Measurements from ENCODE around the gene TREML1.
"Not testable (repeated sequence)": the region's sequence is repeated elsewhere in the genome, so short reads cannot be mapped to it uniquely, and the experiment has no call there.

The TREML1 gene

GRCh38 chr6:41153451-41153850 lies 696 bp downstream of the TREML1 start:
- no peak for FAIRE-seq
- DNase-seq (ENCODE audit: insufficient read length, low spot score) = no peak

GRCh38 chr6:41150671-41151070 lies 3.5 kb downstream of the TREML1 start:
- no peak for FAIRE-seq
- no peak for DNase-seq (ENCODE audit: insufficient read length, low spot score)

- FAIRE-seq (no peak), DNase-seq (ENCODE audit: insufficient read length, low spot score) (no peak)
These were observed 6.2 kb downstream of the TREML1 start for GRCh38 chr6:41147917-41148316.

DNA sequence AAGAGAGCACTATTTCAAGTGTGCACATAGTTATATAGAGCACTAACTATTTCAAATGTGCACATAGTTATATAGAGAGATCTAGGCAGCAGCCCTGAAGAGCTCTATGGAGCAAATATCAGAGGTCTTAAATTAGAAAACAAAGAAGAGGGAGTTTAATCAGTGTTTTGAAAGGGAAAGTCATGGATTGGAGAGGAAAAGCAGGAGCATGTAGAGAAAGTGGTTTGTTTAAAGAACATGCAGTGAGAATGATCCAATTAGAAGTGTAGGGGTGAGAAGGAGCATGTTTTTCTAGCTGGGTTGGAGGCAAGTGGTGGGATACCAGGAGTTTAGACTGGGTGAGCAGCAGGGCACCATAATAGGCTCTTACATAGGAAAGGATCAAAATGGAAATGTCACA lies 17.2 kb downstream of the TREML1 start:
- DNase-seq (ENCODE audit: insufficient read length, low spot score) = no peak
- no peak for FAIRE-seq

GRCh38 chr6:41135062-41135832 lies 18.9 kb downstream of the TREML1 start:
- no peak for DNase-seq (ENCODE audit: insufficient read length, low spot score)
- no peak for FAIRE-seq

GRCh38 chr6:41132254-41132653 lies 21.9 kb downstream of the TREML1 start:
- FAIRE-seq = no peak
- DNase-seq (ENCODE audit: insufficient read length, low spot score) = no peak

- FAIRE-seq = no peak
These were observed 28.9 kb downstream of the TREML1 start for GRCh38 chr6:41125282-41125681.

GRCh38 chr6:41122918-41123317 lies 31.2 kb downstream of the TREML1 start:
- DNase-seq (ENCODE audit: insufficient read length, low spot score) (no peak), FAIRE-seq (no peak)

More at GRCh38 chr6:41125282-41125681, 28.9 kb downstream of the TREML1 start:
- no peak for DNase-seq (ENCODE audit: insufficient read length, low spot score)

- no peak for FAIRE-seq
- DNase-seq (ENCODE audit: insufficient read length, low spot score) = no peak
These were observed 31.8 kb downstream of the TREML1 start for GRCh38 chr6:41122373-41122772.

- FAIRE-seq (no peak), DNase-seq (ENCODE audit: insufficient read length, low spot score) (no peak)
These were observed 34.1 kb downstream of the TREML1 start for GRCh38 chr6:41120058-41120457.

- DNase-seq (ENCODE audit: insufficient read length, low spot score) = no peak
These were observed 34.6 kb downstream of the TREML1 start for GRCh38 chr6:41119508-41119907.

GRCh38 chr6:41115027-41115426 lies 39.1 kb downstream of the TREML1 start:
- not testable (repeated sequence) for FAIRE-seq; DNase-seq (ENCODE audit: insufficient read length, low spot score)

More at GRCh38 chr6:41119508-41119907, 34.6 kb downstream of the TREML1 start:
- no peak for FAIRE-seq

DNA sequence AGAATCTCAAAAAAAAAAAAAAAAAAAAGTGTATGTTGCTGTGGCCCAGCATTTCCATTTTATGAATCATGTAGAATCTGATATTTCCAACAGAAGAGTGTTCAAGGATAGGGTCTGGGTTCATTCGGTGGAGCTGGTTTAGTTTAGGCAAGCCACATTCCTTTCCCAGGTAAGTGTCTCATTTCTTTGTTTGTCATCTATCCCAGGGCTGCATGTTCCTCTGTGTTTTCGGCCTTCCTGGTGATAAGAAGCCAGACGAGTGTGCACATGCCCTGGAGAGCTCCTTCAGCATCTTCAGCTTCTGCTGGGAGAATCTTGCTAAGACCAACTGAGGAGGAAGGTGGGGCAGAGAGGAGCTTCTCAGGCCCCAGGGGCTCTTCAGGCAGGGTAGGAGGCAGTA lies 43.1 kb downstream of the TREML1 start:
- DNase-seq (ENCODE audit: insufficient read length, low spot score) = no peak
- FAIRE-seq = no peak

- FAIRE-seq (no peak), DNase-seq (ENCODE audit: insufficient read length, low spot score) (no peak)
These were observed 50.3 kb downstream of the TREML1 start for GRCh38 chr6:41103847-41104246.

DNA sequence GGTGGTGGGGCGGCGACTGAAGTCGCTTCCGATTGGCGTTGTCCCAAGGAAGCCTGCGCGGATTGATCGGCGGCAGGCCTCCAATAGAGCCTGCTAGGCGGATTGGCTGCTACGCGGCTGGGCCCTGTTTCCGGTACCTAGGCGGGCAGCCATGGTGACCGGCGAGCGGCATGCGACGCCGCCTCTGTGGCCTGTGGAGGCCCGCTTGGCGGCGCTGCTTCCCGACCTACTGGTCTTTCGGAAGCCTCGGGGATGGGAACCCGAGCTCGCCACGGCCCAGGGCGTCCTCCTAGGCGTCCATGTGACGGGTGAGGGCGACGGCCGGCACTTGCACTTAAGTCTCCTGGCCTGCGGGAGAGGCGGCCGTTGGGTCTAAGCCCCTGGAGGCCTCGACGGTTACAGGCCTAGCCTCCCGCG lies 53.3 kb downstream of the TREML1 start:
- FAIRE-seq = no peak

More for the DNA sequence above, 53.3 kb downstream of the TREML1 start:
- no peak for DNase-seq (ENCODE audit: insufficient read length, low spot score)

Measured in GM19239 (cell line).